Gastroesophageal sphincter (tissue), 4 donors: ENCODE data around the gene SLC6A19. TPM values are rescaled to one million over a fixed set of nuclear protein-coding genes. Genes with fewer than 3 reads are reported as not detected.

Experiments
- ATAC-seq: fragments of 150-250 bp; one replicate; pipeline ENCODE4 v1.9.1; 2016; ENCODE audit warnings: mild to moderate bottlenecking, moderate library complexity
- H3K27ac ChIP-seq, 4 donors: fragments of 200-600 bp; sonication (generic) in 3 of 4; 1 replicate in 3 of 4; 2 replicates in 1 of 4; pipeline ENCODE4 v1.5.1; 2016 to 2019
- H3K27me3 ChIP-seq: fragments of 200-600 bp; sonication (generic); one replicate; pipeline ENCODE4 v1.5.1; 2019
- H3K36me3 ChIP-seq, 2 donors: fragments of 200-600 bp; sonication (generic); one replicate each; pipeline ENCODE4 v1.5.1; 2019; ENCODE audit warnings: control low read depth in 1 of 2
- H3K4me1 ChIP-seq, 3 donors: fragments of 200-600 bp; sonication (generic); 1 replicate in 2 of 3; 2 replicates in 1 of 3; pipeline ENCODE4 v1.5.1; 2016 to 2019; ENCODE audit warnings: control low read depth in 2 of 3
- H3K4me3 ChIP-seq, 2 donors: fragments of 200-600 bp; sonication (generic); one replicate each; pipeline ENCODE4 v1.5.1; 2019; ENCODE audit warnings: mild to moderate bottlenecking in 1 of 2, moderate library complexity in 1 of 2
- H3K9me3 ChIP-seq, 3 donors: fragments of 200-600 bp; sonication (generic); one replicate each; pipeline ENCODE4 v1.5.1; 2017 to 2019; ENCODE audit warnings: control low read depth in 2 of 3
- EP300 ChIP-seq: sonication (generic); formaldehyde crosslinking; IDR thresholded peaks from one replicate; pipeline ENCODE4 v1.6.1; 2017; ENCODE audit warnings: antibody characterized with exemption, mild to moderate bottlenecking
- POLR2A ChIP-seq, 2 donors: fragments of 450-650 bp; IDR thresholded peaks; one replicate each; pipeline ENCODE4 v1.6.1; 2017; ENCODE audit warnings: antibody characterized with exemption in 2 of 2, mild to moderate bottlenecking in 2 of 2, moderate library complexity in 1 of 2
- POLR2AphosphoS5 ChIP-seq: sonication (generic); formaldehyde crosslinking; IDR thresholded peaks from one replicate; pipeline ENCODE4 v1.6.1; 2017; ENCODE audit warnings: antibody characterized with exemption
- WGBS, 2 donors: methylation state at CpG; one replicate each; pipeline ENCODE4 v1.1.5; 2018; ENCODE audit warnings: low coverage in 1 of 2; 5-methylcytosine and 5-hydroxymethylcytosine counted together
- total RNA-seq, 4 donors: library from RNA; depleted of rRNA; stranded (reverse); fragments of >200 nt; gene quantifications; one replicate each; pipeline ENCODE4 v1.1.0, GENCODE V29; 2016
- TF ChIP-seq, protein P1 (sequence below), 4 experiments: fragments of 200-600 bp in 2 of 4; fragments of 450-650 bp in 2 of 4; sonication (generic) in 1 of 4; IDR thresholded peaks; one replicate each; pipeline ENCODE4 v1.5.1; 2017 to 2019; ENCODE audit warnings: antibody characterized with exemption in 4 of 4, mild to moderate bottlenecking in 2 of 4, moderate library complexity in 2 of 4

SLC6A19 gene
- total RNA-seq, 4 donors from 2014 or later = not detected

DNA sequence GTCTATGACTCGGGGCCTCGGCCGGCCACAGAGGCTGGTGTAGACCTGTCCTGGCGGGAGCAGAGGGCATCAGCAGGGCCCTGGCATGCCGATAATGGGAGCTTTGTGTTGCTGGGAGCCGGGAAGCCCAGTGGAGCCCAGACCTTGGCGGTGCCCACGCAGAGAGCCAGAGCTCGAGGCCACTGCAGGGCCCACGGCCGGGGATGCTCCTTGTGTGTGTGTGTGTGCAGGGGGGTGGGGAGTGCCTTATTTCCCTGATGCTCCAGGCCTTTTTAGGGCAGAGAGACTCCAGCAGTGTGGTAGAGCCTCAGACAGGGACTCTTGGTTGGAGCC, 18.3 kb downstream of the SLC6A19 start:
- Histone ChIP-seq H3K4me3 (no peak overlapping the region), H3K27ac (no peak overlapping the region), H3K4me1 (no peaks in the 10 kb centered on the region), H3K9me3 (no peaks in the 10 kb centered on the region), H3K36me3 (no peaks in the 10 kb centered on the region), H3K27me3 (peaks cover 82% of the 10 kb centered on the region)
- no CpG with 5 or more reads among the region's 11 CpGs for WGBS, 2 donors
- no peak for TF ChIP-seq EP300
- no peak for TF ChIP-seq POLR2AphosphoS5
- TF ChIP-seq, protein P1, sequence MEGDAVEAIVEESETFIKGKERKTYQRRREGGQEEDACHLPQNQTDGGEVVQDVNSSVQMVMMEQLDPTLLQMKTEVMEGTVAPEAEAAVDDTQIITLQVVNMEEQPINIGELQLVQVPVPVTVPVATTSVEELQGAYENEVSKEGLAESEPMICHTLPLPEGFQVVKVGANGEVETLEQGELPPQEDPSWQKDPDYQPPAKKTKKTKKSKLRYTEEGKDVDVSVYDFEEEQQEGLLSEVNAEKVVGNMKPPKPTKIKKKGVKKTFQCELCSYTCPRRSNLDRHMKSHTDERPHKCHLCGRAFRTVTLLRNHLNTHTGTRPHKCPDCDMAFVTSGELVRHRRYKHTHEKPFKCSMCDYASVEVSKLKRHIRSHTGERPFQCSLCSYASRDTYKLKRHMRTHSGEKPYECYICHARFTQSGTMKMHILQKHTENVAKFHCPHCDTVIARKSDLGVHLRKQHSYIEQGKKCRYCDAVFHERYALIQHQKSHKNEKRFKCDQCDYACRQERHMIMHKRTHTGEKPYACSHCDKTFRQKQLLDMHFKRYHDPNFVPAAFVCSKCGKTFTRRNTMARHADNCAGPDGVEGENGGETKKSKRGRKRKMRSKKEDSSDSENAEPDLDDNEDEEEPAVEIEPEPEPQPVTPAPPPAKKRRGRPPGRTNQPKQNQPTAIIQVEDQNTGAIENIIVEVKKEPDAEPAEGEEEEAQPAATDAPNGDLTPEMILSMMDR (IDR thresholded peaks at IDR 0.05) = no peak
- TF ChIP-seq POLR2A (IDR thresholded peaks at IDR 0.05) = no peak
- no peak for ATAC-seq

DNA sequence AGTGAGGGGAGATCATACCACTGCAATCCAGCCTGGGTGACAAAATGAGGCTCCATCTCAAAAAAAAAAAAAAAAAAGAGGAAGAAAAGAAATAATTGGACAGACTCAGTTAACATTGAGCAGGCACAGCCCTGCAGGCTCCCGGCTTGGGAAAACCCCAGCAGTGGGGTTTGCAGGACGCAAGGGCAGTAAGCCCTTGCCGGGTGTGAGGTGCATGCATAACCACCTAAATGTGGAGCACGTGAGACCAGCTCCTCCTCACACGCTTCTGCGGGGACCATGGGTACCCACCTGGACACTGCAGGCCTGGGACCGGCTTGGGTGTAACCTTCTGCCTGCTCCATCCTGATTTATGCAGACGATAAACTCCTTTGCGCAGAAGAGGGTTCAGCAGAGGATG, 19.0 kb downstream of the SLC6A19 start:
- TF ChIP-seq EP300 (no peak), POLR2AphosphoS5 (no peak), POLR2A (IDR thresholded peaks at IDR 0.05) (no peak)
- TF ChIP-seq, protein P1 (IDR thresholded peaks at IDR 0.05) = no peak

DNA sequence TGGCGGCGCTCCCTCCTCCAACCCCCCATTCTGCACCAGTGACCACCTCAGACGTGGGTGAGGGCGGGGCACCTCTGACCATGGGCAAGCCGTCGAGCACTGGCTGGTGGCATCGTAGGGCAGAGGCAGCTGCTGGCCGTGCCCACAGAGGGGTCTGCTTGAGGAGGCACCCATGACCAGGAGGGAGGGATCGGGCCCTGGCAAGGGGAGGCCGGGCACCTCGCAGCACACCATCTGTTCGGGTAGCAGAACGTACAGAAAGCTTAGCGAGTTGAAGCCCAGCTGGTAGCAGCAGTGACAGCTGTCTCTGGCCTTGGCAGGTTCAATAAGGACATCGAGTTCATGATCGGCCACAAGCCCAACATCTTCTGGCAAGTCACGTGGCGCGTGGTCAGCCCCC, 19.4 kb downstream of the SLC6A19 start:
- Histone ChIP-seq H3K4me3 (no peak overlapping the region), H3K4me1 (no peaks in the 10 kb centered on the region)
- ATAC-seq = no peak

More for the DNA sequence above, 19.0 kb downstream of the SLC6A19 start:
- Histone ChIP-seq H3K9me3 (no peaks in the 10 kb centered on the region), H3K27me3 (peaks cover 82% of the 10 kb centered on the region), H3K36me3 (no peaks in the 10 kb centered on the region), H3K4me1 (no peaks in the 10 kb centered on the region), H3K27ac (no peak overlapping the region), H3K4me3 (no peak overlapping the region)
- 81% methylated on average over 6 of the region's 9 CpGs; no CpG with 5 or more reads in 1 of the 2 donors for WGBS, 2 donors
- ATAC-seq = no peak

DNA sequence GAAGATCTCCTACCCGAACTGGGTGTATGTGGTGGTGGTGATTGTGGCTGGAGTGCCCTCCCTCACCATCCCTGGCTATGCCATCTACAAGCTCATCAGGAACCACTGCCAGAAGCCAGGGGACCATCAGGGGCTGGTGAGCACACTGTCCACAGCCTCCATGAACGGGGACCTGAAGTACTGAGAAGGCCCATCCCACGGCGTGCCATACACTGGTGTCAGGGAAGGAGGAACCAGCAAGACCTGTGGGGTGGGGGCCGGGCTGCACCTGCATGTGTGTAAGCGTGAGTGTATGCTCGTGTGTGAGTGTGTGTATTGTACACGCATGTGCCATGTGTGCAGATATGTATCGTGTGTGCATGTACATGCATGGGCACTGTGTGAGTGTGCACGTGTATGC, 20.3 kb downstream of the SLC6A19 start:
- TF ChIP-seq POLR2A (IDR thresholded peaks at IDR 0.05) (no peak), POLR2AphosphoS5 (no peak)
- TF ChIP-seq, protein P1 (IDR thresholded peaks at IDR 0.05) = no peak
- Histone ChIP-seq H3K27ac (no peak overlapping the region), H3K9me3 (no peaks in the 10 kb centered on the region), H3K27me3 (peaks cover 83% of the 10 kb centered on the region), H3K4me3 (no peak overlapping the region), H3K4me1 (no peaks in the 10 kb centered on the region), H3K36me3 (no peaks in the 10 kb centered on the region)
- 80 to 87% methylated on average over 1 to 6 of the region's 10 CpGs for WGBS, 2 donors
- ATAC-seq = no peak

More for the DNA sequence above, 19.4 kb downstream of the SLC6A19 start:
- TF ChIP-seq POLR2AphosphoS5 = no peak
- no peak for TF ChIP-seq POLR2A (IDR thresholded peaks at IDR 0.05)
- TF ChIP-seq EP300 = no peak
- TF ChIP-seq, protein P1 (IDR thresholded peaks at IDR 0.05) = no peak
- WGBS, 2 donors = 40 to 89% methylated on average over 1 to 3 of the region's 19 CpGs
- Histone ChIP-seq H3K9me3 (no peaks in the 10 kb centered on the region), H3K36me3 (no peaks in the 10 kb centered on the region), H3K27ac (no peak overlapping the region), H3K27me3 (peaks cover 83% of the 10 kb centered on the region)

DNA sequence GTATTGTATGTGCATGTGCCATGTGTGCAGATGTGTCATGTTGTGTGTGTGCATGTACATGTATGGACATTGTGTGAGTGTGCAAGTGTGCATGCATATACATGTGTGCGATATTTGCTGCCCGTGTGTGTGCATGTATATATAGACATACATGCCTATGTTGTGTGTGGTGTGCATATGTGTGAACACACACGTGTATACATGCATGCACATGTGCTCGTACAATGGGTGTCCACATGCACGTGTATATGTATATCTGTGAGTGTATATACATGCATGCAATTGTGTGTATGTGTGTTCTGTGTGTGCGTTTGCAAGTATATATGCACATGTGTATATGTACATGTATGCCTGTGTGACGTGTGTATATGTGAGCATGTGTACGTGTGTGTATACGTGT, 20.8 kb downstream of the SLC6A19 start:
- Histone ChIP-seq H3K27ac (no peak overlapping the region), H3K9me3 (no peaks in the 10 kb centered on the region), H3K27me3 (peaks cover 80% of the 10 kb centered on the region), H3K36me3 (no peaks in the 10 kb centered on the region), H3K4me3 (no peak overlapping the region), H3K4me1 (no peaks in the 10 kb centered on the region)
- WGBS, 2 donors = 93% methylated on average over 9 of the region's 9 CpGs
- TF ChIP-seq POLR2AphosphoS5 (no peak), EP300 (no peak), POLR2A (IDR thresholded peaks at IDR 0.05) (no peak)
- TF ChIP-seq, protein P1 (IDR thresholded peaks at IDR 0.05) = no peak
- no peak for ATAC-seq
